HCT116 (cell line): ENCODE measurements around the gene MAPK4. TPM values are rescaled to one million over a fixed set of nuclear protein-coding genes. Genes with fewer than 3 reads are reported as not detected.

ENCODE experiments used
- ATAC-seq: fragments of 200-7000 bp; cut with Tn5 transposase; 2 replicates; pipeline ENCODE4 v1.9.1; 2020; ENCODE audit warnings: mild to moderate bottlenecking, moderate library complexity
- BruUV-seq: library from RNA; stranded (reverse); fragments of 400-500 nt; replicated peaks from 2 replicates; lab custom pipeline; 2021; lab: Mats Ljungman, UMichigan
- CTCF ChIA-PET: fragments of 300-600 bp; sonication (Branson Sonifier 250); formaldehyde crosslinking; loops from one replicate; lab custom pipeline; 2021; ENCODE audit warnings: antibody characterized with exemption; lab: Charles Lee
- POLR2A ChIA-PET: fragments of 300-600, 350-600 bp; sonication (Branson Sonifier 250); formaldehyde crosslinking; loops from one replicate; lab custom pipeline; 2021; ENCODE audit warnings: antibody characterized with exemption; lab: Charles Lee
- RAD21 ChIA-PET, 2 experiments: fragments of 300-600 bp; sonication (Branson Sonifier 250); formaldehyde crosslinking; loops; one replicate each; lab custom pipeline; 2023; ENCODE audit warnings: low total read pairs in 2 of 2; ENCODE audit not compliant: uncharacterized antibody in 2 of 2, unreplicated experiment in 2 of 2, low non-redundant PET in 1 of 2; lab: Charles Lee
- DNase-seq: peaks from one replicate; pipeline ENCODE4 v3.0.0-alpha.2; 2010; ENCODE audit warnings: low read depth, low spot score
- H2AFZ ChIP-seq: fragments of 200-600 bp; shearing (Covaris generic), sonication (generic); 2 replicates; pipeline ENCODE4 v1.6.1; 2017; ENCODE audit warnings: low read depth, mixed run types, mixed read lengths, antibody characterized with exemption, low read length; ENCODE audit not compliant: poor library complexity, severe bottlenecking
- H3K27ac ChIP-seq: 2 replicates; pipeline ENCODE4 v1.5.1; 2012; ENCODE audit warnings: low read depth, low read length
- H3K27me3 ChIP-seq: fragments of 200-600 bp; sonication (generic); 2 replicates; pipeline ENCODE4 v1.6.1; 2016; ENCODE audit warnings: mixed run types, low read length, mixed read lengths; ENCODE audit not compliant: insufficient read depth
- H3K36me3 ChIP-seq, 2 experiments: fragments of 200-500 bp in 1 of 2; fragments of 200-600 bp in 1 of 2; sonication (Bioruptor generic) in 1 of 2; sonication (generic) in 1 of 2; 2 replicates each; pipeline versions ENCODE4 v1.5.1 to v1.6.1; 2014 to 2016; ENCODE audit warnings: low read length in 2 of 2, inconsistent platforms in 1 of 2, mixed read lengths in 1 of 2, mixed run types in 1 of 2; ENCODE audit not compliant: insufficient read depth in 2 of 2, control insufficient read depth in 1 of 2
- H3K4me1 ChIP-seq, 2 experiments: fragments of 200-600 bp in 1 of 2; sonication (generic) in 1 of 2; 2 replicates each; pipeline versions ENCODE4 v1.5.1 to v1.6.1; 2012 to 2017; ENCODE audit warnings: low read length in 2 of 2, inconsistent platforms in 1 of 2, mild to moderate bottlenecking in 1 of 2, mixed read lengths in 1 of 2, mixed run types in 1 of 2, moderate library complexity in 1 of 2; ENCODE audit not compliant: insufficient read depth in 2 of 2, control insufficient read depth in 1 of 2
- H3K4me2 ChIP-seq: fragments of 200-600 bp; sonication (generic); 2 replicates; pipeline ENCODE4 v1.6.1; 2017; ENCODE audit warnings: mixed run types, low read length, mixed read lengths
- H3K4me3 ChIP-seq, 2 experiments: fragments of 200-600 bp in 1 of 2; sonication (generic) in 1 of 2; replicated peaks in 1 of 2; 2 replicates each; pipeline ENCODE4 v1.5.1; 2011 to 2016; ENCODE audit warnings: low read length in 2 of 2, control low read depth in 1 of 2, low read depth in 1 of 2, mild to moderate bottlenecking in 1 of 2, mixed read lengths in 1 of 2, mixed run types in 1 of 2
- H3K79me2 ChIP-seq: fragments of 200-600 bp; sonication (generic); 2 replicates; pipeline ENCODE4 v1.6.1; 2017; ENCODE audit warnings: mild to moderate bottlenecking, mixed run types, low read length, moderate library complexity, mixed read lengths; ENCODE audit not compliant: insufficient read depth
- H3K9ac ChIP-seq: fragments of 200-600 bp; sonication (generic); 2 replicates; pipeline ENCODE4 v1.6.1; 2016; ENCODE audit warnings: low read length, mixed read lengths
- H3K9me2 ChIP-seq: fragments of 200-600 bp; sonication (generic), shearing (Covaris generic); 2 replicates; pipeline ENCODE4 v1.6.1; 2017; ENCODE audit warnings: mixed run types, mild to moderate bottlenecking, moderate library complexity; ENCODE audit not compliant: insufficient read depth
- H3K9me3 ChIP-seq, 2 experiments: fragments of 200-500 bp in 1 of 2; fragments of 200-600 bp in 1 of 2; sonication (Bioruptor generic) in 1 of 2; sonication (generic) in 1 of 2; 2 replicates each; pipeline ENCODE4 v1.6.1; 2014 to 2017; ENCODE audit warnings: low read length in 2 of 2, mixed read lengths in 2 of 2, inconsistent platforms in 1 of 2, low read depth in 1 of 2, mild to moderate bottlenecking in 1 of 2, mixed run types in 1 of 2, moderate library complexity in 1 of 2; ENCODE audit not compliant: control insufficient read depth in 1 of 2, insufficient read depth in 1 of 2
- H4K20me1 ChIP-seq: fragments of 200-600 bp; sonication (generic), shearing (Covaris generic); 2 replicates; pipeline ENCODE4 v1.6.1; 2017; ENCODE audit warnings: mixed run types, mild to moderate bottlenecking, moderate library complexity; ENCODE audit not compliant: insufficient read depth
- CBX3 ChIP-seq: IDR thresholded peaks from 2 replicates; pipeline ENCODE4 v1.6.1; 2012; ENCODE audit warnings: low read depth
- EGR1 ChIP-seq: IDR thresholded peaks from 2 replicates; pipeline ENCODE4 v1.6.1; 2012; ENCODE audit warnings: low read depth
- EZH2 ChIP-seq: fragments of 200-600 bp; sonication (generic); IDR thresholded peaks from 2 replicates; pipeline ENCODE4 v1.6.1; 2017; ENCODE audit warnings: antibody characterized with exemption, mixed run types
- FOSL1 ChIP-seq: IDR thresholded peaks from 2 replicates; pipeline ENCODE4 v1.6.1; 2012; ENCODE audit warnings: low read depth
- JUND ChIP-seq: IDR thresholded peaks from 2 replicates; pipeline ENCODE4 v1.6.1; 2012
- POLR2A ChIP-seq: IDR thresholded peaks from 2 replicates; pipeline ENCODE4 v1.7.0; 2011; ENCODE audit warnings: borderline replicate concordance; ENCODE audit not compliant: insufficient read depth, insufficient read length; ENCODE audit errors: extremely low read depth
- POLR2AphosphoS5 ChIP-seq: IDR thresholded peaks from 2 replicates; pipeline ENCODE4 v1.6.1; 2011; ENCODE audit warnings: mild to moderate bottlenecking, low read depth, low read length, moderate library complexity
- RAD21 ChIP-seq: IDR thresholded peaks from 2 replicates; pipeline ENCODE4 v1.6.1; 2012; ENCODE audit warnings: low read depth, mild to moderate bottlenecking
- SIN3A ChIP-seq: IDR thresholded peaks from 2 replicates; pipeline ENCODE4 v1.6.1; 2012; ENCODE audit warnings: low read depth
- SP1 ChIP-seq: IDR thresholded peaks from 2 replicates; pipeline ENCODE4 v1.6.1; 2012; ENCODE audit warnings: low read depth
- SRF ChIP-seq: IDR thresholded peaks from 2 replicates; pipeline ENCODE4 v1.6.1; 2012; ENCODE audit warnings: low read depth
- ZBTB33 ChIP-seq: IDR thresholded peaks from 2 replicates; pipeline ENCODE4 v1.6.1; 2011; ENCODE audit warnings: mild to moderate bottlenecking, low read length, moderate library complexity; ENCODE audit not compliant: insufficient replicate concordance; ENCODE audit errors: extremely low read depth
- ZNF274 ChIP-seq: fragments of 200-500 bp; sonication (Bioruptor generic); IDR thresholded peaks from 2 replicates; pipeline ENCODE4 v1.6.1; 2014; ENCODE audit warnings: mild to moderate bottlenecking, low read depth, low read length, inconsistent platforms
- intact Hi-C: fragments of 100-400 bp; cut with micrococcal nuclease; formaldehyde crosslinking; loops from 2 replicates; pipeline ENCODE4 v1.10.0; 2022
- total RNA-seq: library from RNA; stranded (reverse); gene quantifications from one replicate; pipeline ENCODE4 v1.2.1, GENCODE V29; 2021; ENCODE audit not compliant: unreplicated experiment
- TF ChIP-seq, protein P1 (sequence below), 3 experiments: fragments of 200-600 bp in 1 of 3; sonication (generic) in 1 of 3; IDR thresholded peaks in 2 of 3; conservative IDR thresholded peaks in 1 of 3; 2 replicates each; pipeline ENCODE4 v1.5.1; 2012 to 2017; ENCODE audit warnings: low read depth in 2 of 3, low read length in 2 of 3, antibody characterized with exemption in 1 of 3, borderline replicate concordance in 1 of 3, control low read depth in 1 of 3, mild to moderate bottlenecking in 1 of 3, mixed read lengths in 1 of 3, mixed run types in 1 of 3, moderate library complexity in 1 of 3; ENCODE audit not compliant: insufficient read depth in 1 of 3
- TF ChIP-seq, protein P2 (sequence below): IDR thresholded peaks from 2 replicates; pipeline ENCODE4 v1.6.1; 2012

Gene MAPK4
- total RNA-seq, 1 experiment from 2014 or later: 0.89 TPM

- Histone ChIP-seq H3K36me3 (no peaks in the 10 kb centered on the region), H3K4me1 (no peaks in the 10 kb centered on the region), H3K9ac (no peak overlapping the region), H3K27ac (no peak overlapping the region), H3K9me3 (no peaks in the 10 kb centered on the region), H2AFZ (no peak overlapping the region), H3K4me2 (no peak overlapping the region), H3K79me2 (no peaks in the 10 kb centered on the region), H3K27me3 (no peaks in the 10 kb centered on the region), H3K4me3 (no peak overlapping the region), H3K9me2 (no peaks in the 10 kb centered on the region), H4K20me1 (no peaks in the 10 kb centered on the region)
- intact Hi-C loops: no loop called here
- CTCF ChIA-PET: no interaction called here
- no TSS peak for BruUV-seq
- POLR2A ChIA-PET: no interaction called here
- no peak for ATAC-seq
- DNase-seq: no peak
- RAD21 ChIA-PET: no interaction called here
- TF ChIP-seq CBX3: no peak
- no peak for TF ChIP-seq ZNF274
- TF ChIP-seq, protein P1, sequence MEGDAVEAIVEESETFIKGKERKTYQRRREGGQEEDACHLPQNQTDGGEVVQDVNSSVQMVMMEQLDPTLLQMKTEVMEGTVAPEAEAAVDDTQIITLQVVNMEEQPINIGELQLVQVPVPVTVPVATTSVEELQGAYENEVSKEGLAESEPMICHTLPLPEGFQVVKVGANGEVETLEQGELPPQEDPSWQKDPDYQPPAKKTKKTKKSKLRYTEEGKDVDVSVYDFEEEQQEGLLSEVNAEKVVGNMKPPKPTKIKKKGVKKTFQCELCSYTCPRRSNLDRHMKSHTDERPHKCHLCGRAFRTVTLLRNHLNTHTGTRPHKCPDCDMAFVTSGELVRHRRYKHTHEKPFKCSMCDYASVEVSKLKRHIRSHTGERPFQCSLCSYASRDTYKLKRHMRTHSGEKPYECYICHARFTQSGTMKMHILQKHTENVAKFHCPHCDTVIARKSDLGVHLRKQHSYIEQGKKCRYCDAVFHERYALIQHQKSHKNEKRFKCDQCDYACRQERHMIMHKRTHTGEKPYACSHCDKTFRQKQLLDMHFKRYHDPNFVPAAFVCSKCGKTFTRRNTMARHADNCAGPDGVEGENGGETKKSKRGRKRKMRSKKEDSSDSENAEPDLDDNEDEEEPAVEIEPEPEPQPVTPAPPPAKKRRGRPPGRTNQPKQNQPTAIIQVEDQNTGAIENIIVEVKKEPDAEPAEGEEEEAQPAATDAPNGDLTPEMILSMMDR (IDR thresholded peaks at IDR 0.05 in 2 of 3, conservative IDR thresholded peaks at IDR 0.05 in 1 of 3; ENCODE audit: borderline replicate concordance in 1 of 3, insufficient read depth in 1 of 3, low read depth in 2 of 3, low read length in 2 of 3): no peak
- TF ChIP-seq SIN3A: no peak
- TF ChIP-seq SP1: no peak
- no peak for TF ChIP-seq EZH2
- no peak for TF ChIP-seq JUND
- no peak for TF ChIP-seq POLR2AphosphoS5
- TF ChIP-seq, protein P2, sequence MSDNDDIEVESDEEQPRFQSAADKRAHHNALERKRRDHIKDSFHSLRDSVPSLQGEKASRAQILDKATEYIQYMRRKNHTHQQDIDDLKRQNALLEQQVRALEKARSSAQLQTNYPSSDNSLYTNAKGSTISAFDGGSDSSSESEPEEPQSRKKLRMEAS: no peak
- no peak for TF ChIP-seq SRF
- TF ChIP-seq RAD21: no peak
- TF ChIP-seq EGR1: no peak
- no peak for TF ChIP-seq ZBTB33
- TF ChIP-seq FOSL1: no peak
- TF ChIP-seq POLR2A: no peak
Observed at GRCh38 chr18:50707855-50708469, 148.1 kb downstream of the MAPK4 start.
